ENCODE results near the gene EPB41L5.
A peak's percentile ranks its signal among the peaks of the same experiment; 100 is the strongest.
"Not testable (repeated sequence)": the region's sequence is repeated elsewhere in the genome, so short reads cannot be mapped to it uniquely, and the experiment has no call there.

EPB41L5 gene

DNA sequence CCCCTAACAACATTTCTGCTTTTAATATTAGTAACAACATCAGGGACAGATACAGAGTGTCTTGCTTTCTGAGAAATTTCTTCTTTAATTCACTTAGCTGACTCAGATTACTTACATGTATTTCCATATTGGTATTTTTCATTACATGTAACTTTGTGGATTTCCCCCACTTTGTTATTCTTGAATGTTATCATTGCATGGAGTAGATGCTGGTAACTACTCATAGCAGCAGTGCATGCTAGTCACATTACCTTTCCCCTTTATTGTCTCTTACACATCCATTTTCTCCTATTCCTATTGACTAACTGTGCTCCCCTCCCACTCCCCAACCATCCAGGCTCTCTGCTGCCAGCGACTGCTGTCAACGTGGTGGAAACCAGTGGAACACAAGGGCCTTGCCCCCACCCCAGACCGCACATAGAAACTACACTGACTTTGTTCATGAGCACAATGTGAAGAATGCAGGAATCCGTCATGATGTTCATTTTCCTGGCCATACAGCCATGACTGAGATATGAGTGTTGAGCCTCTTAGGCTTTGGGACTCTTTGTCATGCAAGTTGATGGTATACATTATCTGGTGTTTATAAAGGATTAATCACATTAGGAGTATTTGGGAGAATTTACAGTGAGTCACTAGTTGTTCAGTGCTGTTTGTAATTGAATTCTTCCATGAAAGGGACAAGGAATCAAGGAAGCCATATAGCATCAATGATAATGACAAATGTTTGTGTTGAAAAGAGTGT, 91.0 kb downstream of the EPB41L5 start:
- DNase-seq: no peak

DNA sequence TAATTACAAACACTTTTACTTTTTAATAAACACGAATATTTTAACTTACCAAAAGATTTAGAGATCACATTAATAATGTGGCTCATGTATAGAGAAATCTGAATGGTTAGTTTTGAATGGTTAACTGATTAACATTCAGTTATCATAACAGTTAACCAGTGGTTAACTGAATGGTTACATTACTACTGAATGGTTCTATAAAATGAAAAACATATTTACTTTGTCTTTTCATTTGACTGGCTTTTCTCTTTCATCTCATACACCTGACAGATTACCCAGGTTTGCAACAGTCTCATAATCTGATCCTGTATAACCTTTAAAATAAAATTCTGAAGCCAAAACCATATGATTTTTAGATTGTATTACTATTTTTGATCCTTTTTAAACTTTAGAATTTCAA, 91.9 kb downstream of the EPB41L5 start:
- DNase-seq: no peak

- DNase-seq: no peak
These were observed 92.5 kb downstream of the EPB41L5 start for GRCh38 chr2:120105360-120105759.

DNA sequence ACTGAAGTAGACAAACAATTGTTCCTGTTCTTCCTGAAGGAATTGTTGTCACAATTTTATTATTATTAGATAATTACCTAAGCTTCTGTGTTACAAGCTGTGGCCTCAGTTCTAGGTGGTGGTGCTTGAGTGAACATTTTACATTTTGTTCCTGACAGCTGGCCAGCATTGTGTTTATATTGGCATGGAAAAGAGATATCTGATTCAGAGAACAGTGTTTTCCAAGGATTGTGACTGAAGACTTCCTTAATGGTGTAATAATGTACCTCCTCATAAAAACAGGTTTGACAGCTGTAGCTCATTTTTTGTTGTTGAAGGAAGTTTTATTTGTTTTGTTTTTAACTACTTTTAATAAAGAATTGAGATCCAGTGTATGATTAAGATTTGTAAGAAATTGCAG, 95.2 kb downstream of the EPB41L5 start:
- peak; percentile 6 for DNase-seq

- DNase-seq: no peak
These were observed 95.9 kb downstream of the EPB41L5 start for GRCh38 chr2:120108749-120109148.

DNA sequence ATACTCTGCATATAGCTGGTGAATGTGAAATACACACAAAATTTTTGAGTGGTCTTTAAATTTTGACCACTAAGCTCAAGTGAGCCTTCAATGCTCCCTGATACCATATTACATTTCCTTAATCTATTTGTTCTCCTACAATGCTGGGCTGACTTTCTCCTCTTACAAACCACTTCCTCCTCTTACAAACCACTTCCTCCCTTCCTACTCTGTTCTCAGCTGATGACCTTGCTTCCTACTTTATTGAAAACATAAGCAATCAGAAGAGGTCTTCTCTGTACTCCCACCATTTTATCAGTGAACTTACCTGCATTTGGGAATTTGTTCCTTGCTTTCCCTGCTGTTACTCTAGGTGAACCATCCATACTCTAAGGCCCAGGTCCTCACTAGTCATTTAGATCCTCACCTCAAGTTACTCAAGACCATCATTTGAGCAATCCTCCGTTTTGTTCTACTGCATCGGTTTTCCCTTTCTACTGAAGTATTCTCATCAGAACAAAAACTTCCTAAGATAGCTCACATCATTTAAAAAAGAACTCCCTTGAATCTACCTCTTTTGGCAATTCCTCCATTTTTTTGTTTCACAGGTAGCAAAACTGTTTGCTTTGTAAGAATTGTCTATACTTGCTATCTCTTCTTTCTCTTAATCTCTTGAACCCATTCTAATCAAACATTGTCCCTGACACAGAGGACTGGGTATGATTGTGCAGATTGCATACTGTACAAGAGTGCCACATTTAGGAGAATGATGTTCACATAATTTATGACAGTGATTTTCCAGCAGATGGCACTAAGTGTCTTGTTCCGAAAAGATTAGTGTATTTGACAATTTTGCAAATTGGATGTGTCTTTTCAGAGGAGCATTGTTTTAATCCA, 96.5 kb downstream of the EPB41L5 start:
- no peak for DNase-seq

- DNase-seq: no peak
These were observed 97.1 kb downstream of the EPB41L5 start for GRCh38 chr2:120110062-120110362.

DNA sequence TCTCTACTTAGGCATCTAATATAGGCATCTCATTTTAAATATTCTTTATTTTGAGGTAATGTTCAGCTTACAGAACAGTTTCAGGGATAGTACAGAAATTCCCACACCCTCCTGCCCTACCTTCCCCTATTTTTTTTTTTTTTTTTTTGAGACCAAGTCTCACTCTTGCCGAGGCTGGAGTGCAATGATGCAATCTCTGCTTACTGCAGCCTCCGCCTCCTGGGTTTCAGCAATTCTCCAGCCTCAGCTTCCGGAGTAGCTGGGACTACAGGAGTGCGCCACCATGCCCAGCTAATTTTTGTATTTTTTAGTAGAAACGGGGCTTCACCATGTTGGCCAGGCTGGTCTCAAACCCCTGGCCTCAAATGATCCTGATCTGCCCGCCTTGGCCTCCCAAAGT, 97.6 kb downstream of the EPB41L5 start:
- DNase-seq: no peak

GRCh38 chr2:120111193-120111592, 98.3 kb downstream of the EPB41L5 start:
- DNase-seq: no peak

- DNase-seq: no peak
These were observed 105.1 kb downstream of the EPB41L5 start for GRCh38 chr2:120118018-120118417.

GRCh38 chr2:120118471-120118870, 105.6 kb downstream of the EPB41L5 start:
- DNase-seq: no peak

DNA sequence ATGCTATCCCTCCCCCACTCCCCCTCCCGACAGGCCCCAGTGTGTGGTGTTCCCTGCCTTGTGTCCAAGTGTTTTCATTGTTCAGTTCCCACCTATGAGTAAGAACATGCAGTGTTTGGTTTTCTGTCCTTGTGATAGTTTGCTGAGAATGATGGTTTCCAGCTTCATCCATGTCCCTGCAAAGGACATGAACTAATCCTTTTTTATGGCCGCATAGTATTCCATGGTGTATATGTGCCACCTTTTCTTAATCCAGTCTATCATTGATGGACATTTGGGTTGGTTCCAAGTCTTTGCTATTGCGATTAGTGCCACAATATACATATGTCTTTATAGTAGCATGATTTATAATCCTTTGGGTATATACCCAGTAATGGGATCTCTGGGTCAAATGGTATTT, 108.5 kb downstream of the EPB41L5 start:
- DNase-seq: not testable (repeated sequence)

DNA sequence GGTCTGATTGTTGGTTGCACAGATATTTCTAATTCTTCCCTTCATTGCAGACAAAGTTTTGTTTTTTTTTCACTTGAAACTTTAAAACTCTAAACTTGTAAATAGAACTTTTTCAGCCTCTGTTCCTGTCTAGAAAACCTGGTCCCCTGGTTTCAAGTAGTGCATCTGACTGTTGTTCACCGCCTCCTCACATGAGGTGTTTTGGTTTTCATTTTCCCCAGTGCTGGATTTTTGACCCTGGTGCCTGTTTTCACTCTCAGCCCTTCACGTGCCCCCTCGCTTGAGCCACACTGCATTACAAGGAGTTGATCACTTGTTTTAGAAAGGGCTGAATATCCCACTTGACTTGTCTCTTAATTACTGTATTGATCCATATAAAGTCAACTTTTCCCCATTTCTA, 110.2 kb downstream of the EPB41L5 start:
- no peak for DNase-seq

- DNase-seq: no peak
These were observed 112.3 kb downstream of the EPB41L5 start for GRCh38 chr2:120125195-120125594.

GRCh38 chr2:120128216-120128615, 115.3 kb downstream of the EPB41L5 start:
- no peak for DNase-seq

DNA sequence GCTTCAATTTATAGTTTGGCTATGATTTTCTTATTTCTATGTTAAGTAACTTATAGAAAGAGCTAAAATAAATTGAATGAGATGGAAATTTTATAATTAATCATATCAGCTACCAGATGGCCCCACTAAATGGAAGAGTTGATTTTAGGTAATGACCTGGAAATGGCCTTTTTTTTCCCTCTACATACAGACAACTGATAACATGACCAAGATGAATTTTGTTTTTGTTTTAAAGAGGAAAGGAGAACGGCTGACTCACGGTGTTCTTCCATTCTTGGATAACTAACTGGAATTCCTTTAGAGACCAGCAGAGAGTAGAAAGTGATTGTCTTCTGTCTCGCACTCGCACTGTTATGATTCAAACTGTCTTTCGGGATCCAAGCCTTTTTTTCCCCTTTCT, 119.3 kb downstream of the EPB41L5 start:
- no peak for DNase-seq

DNA sequence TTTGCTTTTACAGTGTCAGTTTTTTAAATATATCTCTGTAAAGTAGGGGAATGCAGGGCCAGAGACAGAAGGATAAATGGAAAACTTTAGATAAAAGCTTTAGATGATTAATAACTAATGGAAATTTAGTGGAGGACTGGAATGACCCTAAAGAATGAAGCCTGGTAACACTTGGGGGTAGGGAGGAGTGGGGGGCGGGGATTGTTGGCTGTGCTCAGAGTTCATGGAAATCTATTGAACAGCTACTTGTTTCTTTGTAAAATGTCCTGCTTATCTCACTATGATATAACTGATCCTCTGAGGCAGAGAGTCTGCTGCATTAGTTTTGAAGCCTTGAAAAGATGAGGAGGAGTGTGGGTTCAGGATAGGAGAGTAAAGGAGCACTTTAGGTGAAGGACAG, 119.8 kb downstream of the EPB41L5 start:
- no peak for DNase-seq

DNA sequence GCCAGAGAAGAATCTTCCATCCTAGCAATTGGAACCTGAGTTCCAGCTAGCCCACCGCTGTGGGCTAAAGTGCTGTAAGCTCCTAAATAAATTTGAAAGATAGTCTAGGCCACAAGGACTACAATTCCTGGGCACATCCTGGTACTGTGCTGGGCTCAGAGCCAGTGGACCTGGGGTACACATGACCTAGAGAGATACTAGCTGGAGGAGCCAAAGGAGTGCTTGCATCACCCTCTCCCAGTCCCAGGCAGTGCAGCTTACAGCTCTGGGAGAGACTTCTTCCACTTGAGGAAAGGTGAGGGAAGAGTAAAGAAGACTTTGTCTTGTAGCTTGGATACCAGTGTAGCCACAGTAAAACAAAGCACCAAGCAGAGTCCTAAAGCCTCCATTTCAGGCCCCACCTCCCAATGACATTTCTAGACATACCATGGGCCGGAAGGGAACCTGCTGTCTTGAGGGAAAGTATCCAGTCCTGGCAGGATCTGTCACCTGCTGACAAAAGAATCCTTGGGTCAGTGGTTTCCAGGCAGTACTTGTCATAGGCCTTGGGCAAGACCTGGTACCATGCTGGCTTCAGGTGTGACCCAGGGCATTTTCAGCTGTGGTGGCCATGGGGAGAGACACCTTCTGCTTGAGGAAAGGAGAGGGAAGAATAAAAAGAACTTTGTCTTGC, 120.8 kb downstream of the EPB41L5 start:
- no peak for DNase-seq

- DNase-seq: no peak
These were observed 121.4 kb downstream of the EPB41L5 start for GRCh38 chr2:120134263-120134662.

GRCh38 chr2:120135013-120135412, 122.1 kb downstream of the EPB41L5 start:
- DNase-seq: not testable (repeated sequence)

DNA sequence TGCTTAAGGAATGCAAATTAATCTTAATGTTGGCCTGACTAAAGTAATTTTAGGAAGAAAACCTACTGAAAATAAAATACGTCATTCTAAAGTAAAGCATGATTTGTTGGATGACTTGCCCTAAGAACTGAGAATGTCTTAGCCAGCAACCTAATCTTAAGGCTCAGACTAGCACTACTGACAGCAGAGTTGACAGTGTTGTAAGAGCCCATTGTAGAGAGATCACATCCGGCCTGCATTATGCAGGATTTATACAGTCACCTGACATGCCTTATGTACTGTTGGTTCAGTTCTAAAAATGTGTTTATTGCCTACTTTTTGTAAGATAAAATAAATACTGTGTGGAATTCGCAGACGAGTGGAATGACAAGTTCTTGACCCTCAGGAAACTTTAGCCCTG, 128.0 kb downstream of the EPB41L5 start:
- DNase-seq: no peak

- no peak for DNase-seq
These were observed 128.6 kb downstream of the EPB41L5 start for GRCh38 chr2:120141300-120142069.
